IMR-90 (cell line): ENCODE results near the gene SPARCL1. TPM values are rescaled to one million over a fixed set of nuclear protein-coding genes. Genes with fewer than 3 reads are reported as not detected.

Experiments
- ATAC-seq: fragments of 200-7000 bp; cut with Tn5 transposase; 2 replicates; pipeline ENCODE4 v1.9.1; 2020; ENCODE audit warnings: low read depth, mild to moderate bottlenecking, moderate library complexity
- BruUV-seq: library from RNA; stranded (reverse); fragments of 400-500 nt; replicated peaks from 2 replicates; lab custom pipeline; 2021; lab: Mats Ljungman, UMichigan
- CTCF ChIA-PET: fragments of 300-600 bp; formaldehyde crosslinking; extraction: SDS; loops from one replicate; lab custom pipeline; 2021; ENCODE audit warnings: antibody characterized with exemption; lab: Yijun Ruan, JAX
- POLR2A ChIA-PET: fragments of 300-600 bp; sonication (Branson Sonifier 250); formaldehyde crosslinking; loops from one replicate; lab custom pipeline; 2022; ENCODE audit warnings: antibody characterized with exemption; ENCODE audit not compliant: unreplicated experiment; lab: Charles Lee
- DNase-seq: peaks from one replicate; pipeline ENCODE4 v3.0.0; 2013
- H2AFZ ChIP-seq: replicated peaks from 2 replicates; pipeline ENCODE3; 2013; ENCODE audit warnings: low read length, mild to moderate bottlenecking; ENCODE audit not compliant: poor library complexity
- H2AK5ac ChIP-seq: 2 replicates; pipeline ENCODE4 v1.6.1; 2013; ENCODE audit warnings: low read depth, low read length, inconsistent platforms
- H2AK9ac ChIP-seq: replicated peaks from 2 replicates; pipeline ENCODE3; 2013; ENCODE audit warnings: mild to moderate bottlenecking, low read depth, low read length, moderate library complexity; ENCODE audit not compliant: poor library complexity
- H2BK120ac ChIP-seq: 2 replicates; pipeline ENCODE4 v1.6.1; 2013; ENCODE audit warnings: low read depth, low read length, inconsistent platforms
- H2BK15ac ChIP-seq: 3 replicates; pipeline ENCODE4 v1.6.1; 2013; ENCODE audit warnings: low read depth, low read length, inconsistent platforms
- H2BK20ac ChIP-seq: 2 replicates; pipeline ENCODE4 v1.6.1; 2013; ENCODE audit warnings: low read depth, mild to moderate bottlenecking, inconsistent platforms, low read length, moderate library complexity
- H2BK5ac ChIP-seq: 2 replicates; pipeline ENCODE4 v1.6.1; 2013; ENCODE audit warnings: mild to moderate bottlenecking, low read depth, low read length, inconsistent platforms; ENCODE audit not compliant: poor library complexity, severe bottlenecking
- H3K14ac ChIP-seq: replicated peaks from 2 replicates; pipeline ENCODE4 v1.6.1; 2013; ENCODE audit warnings: low read depth, low read length, inconsistent platforms
- H3K18ac ChIP-seq: 2 replicates; pipeline ENCODE4 v1.6.1; 2013; ENCODE audit warnings: low read depth, low read length, control low read depth
- H3K23ac ChIP-seq: 2 replicates; pipeline ENCODE4 v1.6.1; 2013; ENCODE audit warnings: low read depth, low read length, inconsistent platforms
- H3K27ac ChIP-seq: 2 replicates; pipeline ENCODE4 v1.5.1; 2013; ENCODE audit warnings: mild to moderate bottlenecking, control low read depth, low read length; ENCODE audit not compliant: insufficient read depth
- H3K27me3 ChIP-seq: 2 replicates; pipeline ENCODE4 v1.6.1; 2013; ENCODE audit warnings: low read length; ENCODE audit not compliant: control insufficient read depth, insufficient read depth
- H3K36me3 ChIP-seq: 2 replicates; pipeline ENCODE4 v1.6.1; 2013; ENCODE audit warnings: low read length, mixed read lengths; ENCODE audit not compliant: control insufficient read depth, insufficient read depth
- H3K4ac ChIP-seq: 2 replicates; pipeline ENCODE4 v1.6.1; 2013; ENCODE audit warnings: low read depth, low read length, inconsistent platforms
- H3K4me1 ChIP-seq: 2 replicates; pipeline ENCODE4 v1.6.1; 2013; ENCODE audit warnings: low read length, mixed read lengths; ENCODE audit not compliant: control insufficient read depth, insufficient read depth
- H3K4me2 ChIP-seq: 2 replicates; pipeline ENCODE4 v1.6.1; 2013; ENCODE audit warnings: low read depth, mild to moderate bottlenecking, control low read depth, low read length, moderate library complexity
- H3K4me3 ChIP-seq: 2 replicates; pipeline ENCODE4 v1.5.1; 2013; ENCODE audit warnings: low read depth, mild to moderate bottlenecking, control low read depth, low read length, moderate library complexity; ENCODE audit not compliant: insufficient read depth
- H3K56ac ChIP-seq: 2 replicates; pipeline ENCODE4 v1.6.1; 2013; ENCODE audit warnings: low read length, inconsistent platforms; ENCODE audit not compliant: insufficient read depth; ENCODE audit errors: extremely low read depth
- H3K79me1 ChIP-seq, 2 experiments: 2 replicates each; pipeline ENCODE4 v1.6.1; 2013; ENCODE audit warnings: low read length in 2 of 2, inconsistent platforms in 1 of 2, low read depth in 1 of 2
- H3K9ac ChIP-seq: 2 replicates; pipeline ENCODE4 v1.6.1; 2013; ENCODE audit warnings: low read depth, low read length, control low read depth
- H3K9me1 ChIP-seq: 2 replicates; pipeline ENCODE4 v1.6.1; 2013; ENCODE audit warnings: low read length, inconsistent platforms; ENCODE audit not compliant: insufficient read depth
- H3K9me3 ChIP-seq: 2 replicates; pipeline ENCODE4 v1.6.1; 2013; ENCODE audit warnings: low read length; ENCODE audit not compliant: control insufficient read depth, insufficient read depth
- H4K20me1 ChIP-seq: 2 replicates; pipeline ENCODE4 v1.6.1; 2013; ENCODE audit warnings: low read length, inconsistent platforms; ENCODE audit not compliant: insufficient read depth
- H4K5ac ChIP-seq: 2 replicates; pipeline ENCODE4 v1.6.1; 2013; ENCODE audit warnings: mild to moderate bottlenecking, low read depth, low read length, control low read depth
- H4K8ac ChIP-seq, 2 experiments: 2 replicates each; pipeline ENCODE4 v1.6.1; 2013; ENCODE audit warnings: low read depth in 2 of 2, low read length in 2 of 2, control low read depth in 1 of 2, inconsistent platforms in 1 of 2
- H4K91ac ChIP-seq: 2 replicates; pipeline ENCODE4 v1.6.1; 2013; ENCODE audit warnings: low read depth, low read length, inconsistent platforms; ENCODE audit not compliant: insufficient read depth
- CHD1 ChIP-seq: IDR thresholded peaks from 2 replicates; pipeline ENCODE4 v1.6.1; 2012; ENCODE audit warnings: low read depth, low read length, improper control_type of control experiment
- FOS ChIP-seq: fragments of 150-350 bp; IDR thresholded peaks from 2 replicates; pipeline ENCODE4 v1.6.1; 2016; ENCODE audit warnings: low read depth, low read length
- MAFK ChIP-seq: IDR thresholded peaks from 2 replicates; pipeline ENCODE4 v1.6.1; 2012; ENCODE audit warnings: low read depth, low read length, improper control_type of control experiment
- NFE2L2 ChIP-seq: fragments of 150-350 bp; IDR thresholded peaks from 2 replicates; pipeline ENCODE4 v1.6.1; 2016; ENCODE audit warnings: low read depth, mild to moderate bottlenecking, low read length
- POLR2A ChIP-seq: IDR thresholded peaks from 2 replicates; pipeline ENCODE4 v1.6.1; 2012; ENCODE audit warnings: mild to moderate bottlenecking, low read depth, low read length
- SMC3 ChIP-seq: fragments of 150-350 bp; IDR thresholded peaks from 2 replicates; pipeline ENCODE4 v1.6.1; 2016; ENCODE audit warnings: low read depth, mild to moderate bottlenecking, antibody characterized with exemption, low read length, moderate library complexity
- WGBS, 2 experiments: methylation state at CpG; one replicate each; pipeline versions ENCODE4 v1.1.5 to v1.1.7; 2013; ENCODE audit warnings: missing lambda C conversion rate in 2 of 2; ENCODE audit not compliant: insufficient read length in 1 of 2; ENCODE audit errors: extremely low coverage in 2 of 2; 5-methylcytosine and 5-hydroxymethylcytosine counted together
- dilution Hi-C: fragments of 300-500 bp; cut with HindIII; formaldehyde crosslinking; loops from one replicate; pipeline ENCODE4 v1.14.3; 2018; ENCODE audit warnings: low sequenced_read_pairs; ENCODE audit not compliant: unreplicated experiment
- in situ Hi-C: fragments of 300-500 bp; cut with MboI; formaldehyde crosslinking; loops from 3 replicates; pipeline ENCODE4 v1.14.3; 2019; ENCODE audit warnings: low sequenced_read_pairs, inconsistent platforms, mixed read lengths
- intact Hi-C: fragments of 100-400 bp; cut with micrococcal nuclease; formaldehyde crosslinking; loops from 2 replicates; pipeline ENCODE4 v1.10.0; 2022
- polyA plus RNA-seq, 3 experiments: library from polyadenylated mRNA; depleted of rRNA; stranded (reverse); fragments of >200 nt; gene quantifications; 2 replicates each; pipeline ENCODE4 v1.2.3, GENCODE V29; 2012; ENCODE audit warnings: low replicate concordance in 1 of 3
- total RNA-seq: library from RNA; depleted of rRNA; stranded (reverse); fragments of >200 nt; gene quantifications from 2 replicates; pipeline ENCODE4 v1.2.3, GENCODE V29; 2012

SPARCL1 gene
- total and polyA plus RNA-seq, 2 of the 4 experiments (the other 2 are of a cell fraction): not detected

- Histone ChIP-seq H3K23ac (no peak overlapping the region), H3K18ac (no peak overlapping the region), H2BK120ac (no peak overlapping the region), H4K91ac (no peak overlapping the region), H3K9me1 (no peaks in the 10 kb centered on the region), H2BK15ac (no peak overlapping the region), H3K9me3 (no peaks in the 10 kb centered on the region; the same call in 1 of the 2 replicates), H3K14ac (no peak overlapping the region), H3K56ac (no peak overlapping the region), H4K8ac (no peak overlapping the region), H3K79me1 (no peaks in the 10 kb centered on the region), H3K9ac (no peak overlapping the region), H4K5ac (no peak overlapping the region), H3K4me1 (no peaks in the 10 kb centered on the region), H3K4me3 (no peak overlapping the region), H4K20me1 (no peaks in the 10 kb centered on the region), H2BK20ac (no peak overlapping the region), H3K27ac (no peak overlapping the region), H2AK5ac (no peak overlapping the region), H2AFZ (no peak overlapping the region), H3K4me2 (no peak overlapping the region), H3K27me3 (peaks cover 3% of the 10 kb centered on the region; the same call in 1 of the 2 replicates), H3K36me3 (no peaks in the 10 kb centered on the region), H2AK9ac (no peak overlapping the region), H2BK5ac (no peak overlapping the region), H3K4ac (no peak overlapping the region)
- no peak for TF ChIP-seq SMC3
- no peak for TF ChIP-seq CHD1
- TF ChIP-seq MAFK: no peak
- TF ChIP-seq NFE2L2: no peak
- TF ChIP-seq FOS: no peak
- TF ChIP-seq POLR2A: no peak
- ChIA-PET POLR2A (no interaction called here), CTCF (no interaction called here)
- no peak for DNase-seq
- WGBS, 2 experiments: no CpG with 5 or more reads among the region's 1 CpG
- intact Hi-C loops: no loop called here
- ATAC-seq: no peak
- no TSS peak for BruUV-seq
- in situ Hi-C loops: no loop called here
- dilution Hi-C loops: no loop called here
Measured at GRCh38 chr4:87530229-87530628, 1.1 kb upstream of the SPARCL1 start.
